GM19438 (cell line): Measurements from ENCODE around the gene DOLK.
"Not testable (repeated sequence)": the region's sequence is repeated elsewhere in the genome, so short reads cannot be mapped to it uniquely, and the experiment has no call there.

ENCODE experiments used
- ATAC-seq: cut with Tn5 transposase; IDR thresholded peaks from one replicate; pipeline ENCODE4 v1.9.1; 2021; ENCODE audit warnings: low read depth; ENCODE audit not compliant: unreplicated experiment

Gene DOLK

GRCh38 chr9:128947527-128948301, at the start of gene DOLK, which contains the start of gene NUP188:
TSS of gene DOLK (minus strand) at chr9:128947603. CDS start at chr9:128947303, 300 bp downstream.
TSS of gene NUP188 (plus strand) at chr9:128947699. CDS start at chr9:128947720, 21 bp downstream.
- ATAC-seq = peak; percentile 75

- no peak for ATAC-seq
Measured at GRCh38 chr9:128995791-128996190, 48.4 kb upstream of the DOLK start.

GRCh38 chr9:128992995-128993394, 45.6 kb upstream of the DOLK start:
- no peak for ATAC-seq

GRCh38 chr9:128987805-128988204, 40.4 kb upstream of the DOLK start:
- no peak for ATAC-seq

- ATAC-seq = no peak
Measured at GRCh38 chr9:128986671-128987070, 39.3 kb upstream of the DOLK start.

GRCh38 chr9:128983536-128983935, 36.1 kb upstream of the DOLK start:
- ATAC-seq = no peak

GRCh38 chr9:128979111-128979510, 31.7 kb upstream of the DOLK start:
- ATAC-seq = no peak

GRCh38 chr9:128972956-128973355, 25.6 kb upstream of the DOLK start:
- no peak for ATAC-seq

GRCh38 chr9:128969491-128969890, 22.1 kb upstream of the DOLK start:
- no peak for ATAC-seq

- ATAC-seq = not testable (repeated sequence)
Measured at GRCh38 chr9:128961403-128961802, 14.0 kb upstream of the DOLK start.

- ATAC-seq = no peak
Measured at GRCh38 chr9:128947277-128947526, 201 bp downstream of the DOLK start.

GRCh38 chr9:128946571-128947276, 679 bp downstream of the DOLK start:
- ATAC-seq = no peak

GRCh38 chr9:128945798-128946501, 1.5 kb downstream of the DOLK start:
- no peak for ATAC-seq

GRCh38 chr9:128944966-128945365, 2.4 kb downstream of the DOLK start:
- not testable (repeated sequence) for ATAC-seq

- ATAC-seq = no peak
Measured at GRCh38 chr9:128943832-128944620, 3.4 kb downstream of the DOLK start.

- ATAC-seq = no peak
Measured at GRCh38 chr9:128940946-128941755, 6.3 kb downstream of the DOLK start.

GRCh38 chr9:128940271-128940921, 7.0 kb downstream of the DOLK start:
- no peak for ATAC-seq

GRCh38 chr9:128937310-128938165, 9.9 kb downstream of the DOLK start:
- no peak for ATAC-seq
